GM10847 (cell line): ENCODE measurements around the gene RIN2.

Experiments
- POLR2A ChIP-seq: IDR thresholded peaks from 2 replicates; pipeline ENCODE4 v1.6.1; 2011; ENCODE audit not compliant: insufficient read length; ENCODE audit errors: extremely low read depth

RIN2 gene

DNA sequence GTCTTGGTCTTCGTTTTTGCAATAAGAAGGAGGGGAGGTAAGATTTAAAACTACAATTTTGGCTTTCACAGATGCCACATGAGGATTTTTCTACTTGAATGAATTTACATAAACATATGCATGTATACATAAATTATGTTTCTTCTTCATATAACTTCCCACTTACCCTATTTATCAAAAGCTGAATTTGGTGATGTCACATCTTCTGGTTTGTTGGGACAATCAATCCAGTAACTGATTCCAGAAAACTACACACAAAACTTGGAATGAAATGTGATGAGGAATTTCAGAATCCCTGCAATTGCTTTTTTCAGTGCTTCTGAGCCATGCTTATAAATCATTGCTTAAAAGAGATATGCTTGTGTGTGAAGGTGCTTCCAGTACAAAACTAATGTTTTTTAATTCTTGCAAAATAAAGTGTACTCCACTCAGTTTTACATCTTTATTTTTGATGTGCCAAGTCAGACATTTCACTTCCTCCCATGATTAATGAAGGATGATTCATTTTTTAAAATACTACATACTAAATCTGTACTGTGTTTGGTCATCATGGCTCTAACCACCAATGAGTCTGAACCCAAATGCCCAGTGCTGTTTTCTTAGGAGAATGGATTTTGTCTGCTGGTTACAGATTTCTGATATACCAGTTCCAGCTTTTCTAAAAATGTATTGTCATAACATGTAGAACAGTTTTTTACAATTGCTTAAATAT is 32.1 kb upstream of the RIN2 start:
- TF ChIP-seq POLR2A = no peak

GRCh38 chr20:19727251-19727847 is 30.7 kb upstream of the RIN2 start:
- TF ChIP-seq POLR2A = no peak

DNA sequence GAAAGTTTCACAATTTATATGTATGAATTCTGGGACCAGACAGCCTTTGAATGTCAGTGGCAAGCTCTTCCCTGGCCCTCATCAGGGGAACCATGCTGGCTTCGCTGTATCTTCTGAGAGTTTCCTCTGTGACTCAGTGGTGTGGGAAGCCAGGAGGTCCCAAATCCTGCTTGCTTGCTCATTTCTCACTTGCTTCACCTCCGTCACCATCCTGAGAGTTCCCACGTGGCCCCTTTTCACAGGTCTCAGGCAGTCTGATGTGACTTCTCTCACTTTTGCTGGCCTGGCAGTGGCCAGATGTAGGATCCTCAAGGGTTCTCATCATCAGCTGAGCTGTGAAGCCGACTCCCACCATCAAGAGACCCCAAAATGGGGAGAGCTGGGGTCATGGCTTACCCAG is 28.4 kb upstream of the RIN2 start:
- TF ChIP-seq POLR2A = no peak

DNA sequence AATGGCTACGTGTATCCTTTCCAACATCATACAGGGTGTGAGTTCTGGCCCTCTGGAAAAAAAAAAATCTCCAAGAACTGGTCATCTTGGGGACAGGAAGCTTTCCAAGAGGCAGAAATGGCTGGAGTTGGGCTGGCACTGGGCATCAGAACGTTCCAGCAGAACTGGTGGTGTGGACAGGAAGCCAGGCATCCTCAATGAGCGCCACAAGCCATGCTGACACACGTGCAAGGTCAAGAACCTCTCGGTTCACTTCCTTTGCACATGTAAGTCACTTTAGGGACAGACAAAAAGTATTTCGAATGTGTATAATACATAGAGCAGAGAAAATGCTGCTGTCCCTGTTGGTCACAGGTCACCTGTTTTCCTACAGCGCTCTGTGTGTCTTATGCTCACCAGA is 27.4 kb upstream of the RIN2 start:
- TF ChIP-seq POLR2A = no peak

DNA sequence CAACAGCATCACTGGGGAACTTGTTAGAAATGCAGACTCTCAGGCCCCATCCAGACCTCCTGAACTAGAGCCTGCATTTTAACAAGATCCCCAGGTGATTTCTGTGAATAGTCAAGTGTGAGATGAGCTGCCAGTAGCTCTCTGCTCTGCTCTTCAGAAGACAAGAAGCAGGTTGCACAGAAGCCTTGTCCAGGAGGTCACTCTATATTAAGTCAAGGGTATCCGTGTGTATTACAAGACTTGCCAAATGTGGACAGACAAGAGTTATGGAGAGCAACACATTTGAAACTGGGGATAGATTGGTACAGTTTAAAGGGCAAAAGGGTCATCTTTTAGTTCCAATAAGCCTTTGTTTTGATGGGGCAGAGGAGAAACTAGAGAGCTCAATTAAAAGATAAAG is 23.2 kb upstream of the RIN2 start:
- no peak for TF ChIP-seq POLR2A

DNA sequence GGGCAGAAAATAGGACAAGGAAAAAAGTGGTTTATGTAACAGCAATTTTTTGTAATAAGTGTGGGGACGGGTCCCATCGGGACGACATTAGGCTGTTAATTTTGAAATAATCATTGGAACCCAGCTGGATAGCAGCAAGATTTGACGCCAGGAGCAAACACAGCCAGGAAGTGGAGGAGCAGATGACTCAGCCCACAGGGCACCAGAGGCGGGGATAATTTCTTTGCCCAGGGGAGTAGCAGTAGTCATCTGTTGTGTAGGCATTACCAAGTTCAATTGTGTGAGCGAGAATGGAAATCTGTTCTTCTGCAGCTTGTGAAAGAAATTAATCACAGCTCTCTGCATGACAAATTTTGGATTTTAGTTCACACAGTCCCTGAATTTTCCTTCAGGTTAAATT is 22.6 kb upstream of the RIN2 start:
- TF ChIP-seq POLR2A = no peak

DNA sequence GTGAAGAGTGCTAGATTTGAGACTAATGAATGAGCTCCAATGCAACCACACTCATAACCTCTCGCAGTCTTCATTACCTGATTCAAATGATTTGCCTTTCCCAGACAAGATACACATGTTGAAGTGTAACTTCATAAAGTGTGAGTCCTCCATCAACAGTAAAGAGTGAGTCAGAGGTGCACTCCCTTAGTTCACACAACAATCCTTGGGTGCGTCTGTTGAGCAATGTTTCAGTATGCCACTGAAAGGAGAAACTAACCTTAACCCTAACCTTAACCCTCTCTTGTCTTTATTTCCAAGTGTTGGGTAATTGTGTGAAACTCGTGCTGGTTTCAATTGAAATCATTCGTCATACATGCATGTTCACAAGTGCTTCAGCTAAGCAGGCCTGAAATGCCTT is 21.0 kb upstream of the RIN2 start:
- no peak for TF ChIP-seq POLR2A

- TF ChIP-seq POLR2A = no peak
These were observed 19.1 kb upstream of the RIN2 start for GRCh38 chr20:19738951-19739350.

DNA sequence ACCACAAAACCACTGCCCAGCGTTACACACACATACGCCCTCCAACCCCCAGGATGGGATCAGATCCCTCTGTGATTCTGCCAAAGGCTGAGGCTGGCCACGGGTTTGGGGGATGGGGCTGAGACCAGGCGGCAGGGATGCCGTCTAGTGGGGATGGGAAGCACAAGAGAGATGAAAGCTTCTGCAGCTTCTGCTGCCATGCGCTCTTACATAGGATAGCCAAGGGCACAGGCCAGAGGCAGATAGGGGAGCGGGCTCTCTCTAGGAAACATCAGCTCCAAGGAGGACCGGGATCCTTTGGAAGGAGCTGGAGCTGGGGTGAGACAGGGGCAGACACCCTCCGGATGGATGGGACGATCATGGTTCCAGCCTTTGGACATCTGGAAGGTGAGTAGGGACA is 18.7 kb upstream of the RIN2 start:
- TF ChIP-seq POLR2A = no peak

DNA sequence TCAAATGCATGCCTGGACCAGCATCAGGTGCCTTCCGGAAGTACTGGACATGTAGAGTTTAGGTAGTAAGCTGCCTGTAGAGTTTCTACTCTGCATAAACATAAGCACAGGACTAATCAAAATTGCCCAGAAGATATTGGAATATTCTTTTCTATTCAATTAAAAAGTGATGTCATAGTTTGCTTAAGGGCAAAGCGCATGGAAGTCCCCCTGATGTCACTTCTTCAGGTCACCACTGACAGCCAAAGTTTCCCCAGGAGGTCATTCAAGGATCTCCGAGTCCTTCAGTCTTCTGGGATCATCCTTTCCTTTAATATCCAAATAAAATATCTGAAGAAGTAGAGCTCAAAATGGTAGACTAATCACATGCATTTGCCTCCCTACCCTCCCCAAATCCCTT is 17.5 kb upstream of the RIN2 start:
- TF ChIP-seq POLR2A = no peak

DNA sequence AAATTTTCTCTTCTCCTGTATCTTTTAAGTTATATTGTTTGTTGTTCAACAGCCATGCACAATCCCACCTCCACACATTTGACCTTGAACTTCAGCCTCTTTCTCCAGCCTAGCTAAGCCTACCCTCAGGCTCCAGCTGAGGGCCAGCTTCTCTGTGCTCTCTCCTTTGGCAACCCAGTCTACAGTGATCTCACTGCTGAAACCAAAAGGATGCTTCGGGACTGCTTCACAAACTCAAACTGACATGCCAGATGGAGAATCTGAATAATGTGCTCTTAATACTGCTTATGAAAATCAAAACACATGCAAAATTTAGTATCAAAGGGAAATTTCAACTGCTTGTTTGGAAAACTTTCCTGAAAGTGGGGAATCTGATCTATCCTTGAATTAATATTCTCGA is 16.1 kb upstream of the RIN2 start:
- TF ChIP-seq POLR2A = no peak

DNA sequence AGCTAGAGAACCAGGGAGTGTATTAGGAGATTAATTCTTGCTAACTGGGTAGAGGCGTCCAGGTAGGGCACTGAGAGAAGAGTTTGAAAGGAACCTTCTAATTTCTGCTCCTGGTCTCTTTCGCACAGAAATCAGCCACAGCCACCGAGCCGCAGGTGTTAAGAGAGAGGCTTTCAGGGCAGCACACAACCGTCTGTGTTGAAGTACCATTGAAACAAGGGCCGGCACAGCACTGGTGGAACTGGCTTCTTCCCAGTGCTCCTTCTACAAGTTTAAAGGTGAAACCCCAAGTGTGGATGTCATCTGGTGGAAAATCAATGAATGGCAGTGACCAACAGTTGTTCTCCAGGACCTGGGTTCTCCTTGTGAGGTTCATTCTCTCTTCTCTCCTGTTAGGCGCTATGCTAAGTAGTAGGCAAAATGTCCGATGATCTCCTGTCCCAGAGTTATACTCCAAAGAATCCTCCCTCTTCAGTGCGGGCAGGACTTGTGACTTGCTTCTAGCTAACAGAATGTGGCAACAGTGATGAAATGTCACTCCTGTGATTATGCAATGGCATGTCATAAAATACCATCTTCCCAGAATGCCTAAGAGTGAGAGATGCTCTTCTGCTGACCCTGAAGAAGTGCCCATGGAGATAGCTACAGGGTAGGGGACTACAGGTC is 15.0 kb upstream of the RIN2 start:
- no peak for TF ChIP-seq POLR2A

DNA sequence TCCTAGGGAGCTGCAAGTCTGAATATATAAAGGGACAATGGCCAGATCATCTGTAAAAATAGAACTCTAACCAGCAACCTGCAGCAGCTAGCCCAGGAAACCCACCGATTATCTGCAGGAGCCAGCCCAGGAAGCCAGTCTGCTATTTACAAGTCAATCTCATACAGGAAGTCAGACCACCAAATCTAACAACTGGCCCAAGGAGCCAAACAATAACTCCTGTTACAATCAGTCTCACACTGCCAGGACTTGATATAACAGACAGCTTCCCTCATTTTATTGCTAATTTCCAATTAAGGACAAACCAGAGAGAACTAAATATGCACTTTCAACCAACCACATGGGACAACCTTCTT is 14.4 kb upstream of the RIN2 start:
- no peak for TF ChIP-seq POLR2A

- no peak for TF ChIP-seq POLR2A
These were observed 13.0 kb upstream of the RIN2 start for GRCh38 chr20:19745106-19745505.

DNA sequence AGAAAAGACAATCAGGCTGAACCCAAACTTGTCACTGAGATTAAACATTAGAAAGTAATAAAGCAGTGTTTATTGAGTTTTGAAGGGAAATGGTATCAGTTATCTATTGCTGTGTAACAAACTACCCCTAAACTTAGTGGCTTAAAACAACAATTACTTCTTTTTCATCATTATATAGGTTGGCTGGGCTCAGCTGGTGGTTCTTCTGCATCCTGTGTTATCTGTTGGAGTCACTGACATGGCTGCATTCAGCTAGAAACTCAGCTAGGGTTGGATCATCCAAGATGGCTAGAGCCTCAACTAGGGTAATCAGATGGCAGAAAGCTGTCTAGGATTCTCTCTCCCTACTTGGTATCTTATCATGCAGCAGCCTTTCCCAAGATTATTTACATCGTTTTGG is 12.5 kb upstream of the RIN2 start:
- TF ChIP-seq POLR2A = no peak

DNA sequence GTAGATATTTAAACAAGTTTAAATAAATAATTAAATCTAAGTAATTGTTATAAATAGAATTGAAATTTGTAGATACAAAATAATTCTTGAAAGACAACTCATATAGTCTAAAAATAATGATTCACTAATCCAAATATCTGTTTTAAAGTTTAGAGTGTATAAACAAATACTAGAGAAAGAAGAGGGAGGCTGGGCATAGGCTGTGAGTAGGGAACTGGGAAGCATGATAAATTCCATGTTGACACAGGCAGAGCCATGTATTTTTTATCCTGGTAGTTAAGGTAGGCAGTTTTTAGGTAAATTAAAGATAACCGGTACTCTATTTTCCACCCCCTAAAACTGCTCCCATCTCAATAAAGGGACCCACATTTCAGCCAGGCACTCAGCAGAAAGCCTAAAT is 11.7 kb upstream of the RIN2 start:
- TF ChIP-seq POLR2A = no peak

- TF ChIP-seq POLR2A = no peak
These were observed 10.2 kb upstream of the RIN2 start for GRCh38 chr20:19747903-19748302.
